HUES48 (cell line): ENCODE results near the gene CDH11.

Experiments
- H3K27ac ChIP-seq: one replicate; pipeline ENCODE4 v1.7.0; 2013; ENCODE audit warnings: low read depth, low read length, inconsistent platforms
- H3K27me3 ChIP-seq: 2 replicates; pipeline ENCODE4 v1.6.1; 2013; ENCODE audit warnings: mild to moderate bottlenecking, low read length; ENCODE audit not compliant: control insufficient read depth, insufficient read depth
- H3K36me3 ChIP-seq: 2 replicates; pipeline ENCODE4 v1.6.1; 2013; ENCODE audit warnings: low read length; ENCODE audit not compliant: control insufficient read depth, insufficient read depth
- H3K4me1 ChIP-seq: 2 replicates; pipeline ENCODE4 v1.6.1; 2013; ENCODE audit warnings: mild to moderate bottlenecking, low read length; ENCODE audit not compliant: control insufficient read depth, insufficient read depth
- H3K4me3 ChIP-seq: 2 replicates; pipeline ENCODE4 v1.5.1; 2013; ENCODE audit warnings: mild to moderate bottlenecking, low read depth, low read length
- H3K9ac ChIP-seq: 2 replicates; pipeline ENCODE4 v1.6.1; 2013; ENCODE audit warnings: mild to moderate bottlenecking, low read depth, low read length, moderate library complexity
- H3K9me3 ChIP-seq: 2 replicates; pipeline ENCODE4 v1.6.1; 2013; ENCODE audit warnings: low read length; ENCODE audit not compliant: control insufficient read depth, insufficient read depth

Gene CDH11

GRCh38 chr16:65023802-65024201 is 98.1 kb downstream of the CDH11 start:
- Histone ChIP-seq H3K36me3 (no peaks in the 10 kb centered on the region), H3K27me3 (no peaks in the 10 kb centered on the region), H3K27ac (no peak overlapping the region), H3K9ac (no peak overlapping the region), H3K4me1 (0 out of 2 replicates have a peak, but pooled peaks cover 5% of the 10 kb centered on the region), H3K9me3 (no peaks in the 10 kb centered on the region), H3K4me3 (no peak overlapping the region)

GRCh38 chr16:65021852-65022595 is 99.8 kb downstream of the CDH11 start:
- Histone ChIP-seq H3K27ac (no peak overlapping the region), H3K4me3 (no peak overlapping the region), H3K36me3 (no peaks in the 10 kb centered on the region), H3K27me3 (no peaks in the 10 kb centered on the region), H3K9ac (no peak overlapping the region), H3K9me3 (peaks cover 11% of the 10 kb centered on the region; the same call in 1 of the 2 replicates), H3K4me1 (0 out of 2 replicates have a peak, but pooled peaks cover 5% of the 10 kb centered on the region)

GRCh38 chr16:65016754-65017153 is 105.1 kb downstream of the CDH11 start:
- no peak overlapping the region for H3K4me3 ChIP-seq
- H3K9ac ChIP-seq, result no peak overlapping the region
- no peaks in the 10 kb centered on the region for H3K27me3 ChIP-seq
- no peak overlapping the region for H3K27ac ChIP-seq
- no peaks in the 10 kb centered on the region for H3K36me3 ChIP-seq
- peaks cover 10% of the 10 kb centered on the region for H3K4me1 ChIP-seq
- H3K9me3 ChIP-seq, result peaks cover 11% of the 10 kb centered on the region; the same call in 1 of the 2 replicates

- no peaks in the 10 kb centered on the region for H3K36me3 ChIP-seq
Observed at GRCh38 chr16:65015599-65015998, 106.3 kb downstream of the CDH11 start.

GRCh38 chr16:65012357-65012756 is 109.5 kb downstream of the CDH11 start:
- Histone ChIP-seq H3K27ac (no peak overlapping the region), H3K4me1 (peaks cover 10% of the 10 kb centered on the region), H3K9me3 (no peaks in the 10 kb centered on the region), H3K9ac (no peak overlapping the region), H3K4me3 (no peak overlapping the region), H3K36me3 (no peaks in the 10 kb centered on the region), H3K27me3 (no peaks in the 10 kb centered on the region)

More at GRCh38 chr16:65015599-65015998, 106.3 kb downstream of the CDH11 start:
- H3K4me3 ChIP-seq, result no peak overlapping the region
- H3K27ac ChIP-seq, result no peak overlapping the region
- no peaks in the 10 kb centered on the region for H3K27me3 ChIP-seq
- H3K4me1 ChIP-seq, result peaks cover 10% of the 10 kb centered on the region
- no peak overlapping the region for H3K9ac ChIP-seq
- H3K9me3 ChIP-seq, result peaks cover 11% of the 10 kb centered on the region; the same call in 1 of the 2 replicates

GRCh38 chr16:65010125-65010524 is 111.7 kb downstream of the CDH11 start:
- 0 out of 2 replicates have a peak, but pooled peaks cover 1% of the 10 kb centered on the region for H3K4me1 ChIP-seq
- no peak overlapping the region for H3K9ac ChIP-seq
- H3K9me3 ChIP-seq, result no peaks in the 10 kb centered on the region
- H3K36me3 ChIP-seq, result no peaks in the 10 kb centered on the region
- H3K27me3 ChIP-seq, result no peaks in the 10 kb centered on the region
- H3K27ac ChIP-seq, result no peak overlapping the region
- no peak overlapping the region for H3K4me3 ChIP-seq

- Histone ChIP-seq H3K27me3 (no peaks in the 10 kb centered on the region), H3K36me3 (no peaks in the 10 kb centered on the region)
Observed at GRCh38 chr16:65005696-65006095, 116.2 kb downstream of the CDH11 start.

GRCh38 chr16:65004570-65004969 is 117.3 kb downstream of the CDH11 start:
- Histone ChIP-seq H3K27me3 (no peaks in the 10 kb centered on the region), H3K36me3 (no peaks in the 10 kb centered on the region), H3K27ac (no peak overlapping the region), H3K9me3 (no peaks in the 10 kb centered on the region), H3K9ac (no peak overlapping the region), H3K4me1 (peaks cover 10% of the 10 kb centered on the region), H3K4me3 (no peak overlapping the region)

More at GRCh38 chr16:65005696-65006095, 116.2 kb downstream of the CDH11 start:
- Histone ChIP-seq H3K4me3 (no peak overlapping the region), H3K9me3 (no peaks in the 10 kb centered on the region), H3K9ac (no peak overlapping the region), H3K27ac (no peak overlapping the region), H3K4me1 (peaks cover 10% of the 10 kb centered on the region)

- no peak overlapping the region for H3K4me3 ChIP-seq
- H3K27me3 ChIP-seq, result no peaks in the 10 kb centered on the region
- H3K4me1 ChIP-seq, result peaks cover 10% of the 10 kb centered on the region
- no peaks in the 10 kb centered on the region for H3K36me3 ChIP-seq
- H3K9me3 ChIP-seq, result no peaks in the 10 kb centered on the region
- no peak overlapping the region for H3K9ac ChIP-seq
- H3K27ac ChIP-seq, result no peak overlapping the region
Observed at GRCh38 chr16:65003621-65004020, 118.2 kb downstream of the CDH11 start.

GRCh38 chr16:65002265-65002664 is 119.6 kb downstream of the CDH11 start:
- no peaks in the 10 kb centered on the region for H3K9me3 ChIP-seq
- H3K4me3 ChIP-seq, result no peak overlapping the region
- no peak overlapping the region for H3K27ac ChIP-seq
- no peak overlapping the region for H3K9ac ChIP-seq
- H3K27me3 ChIP-seq, result no peaks in the 10 kb centered on the region
- H3K36me3 ChIP-seq, result no peaks in the 10 kb centered on the region
- H3K4me1 ChIP-seq, result peaks cover 10% of the 10 kb centered on the region

GRCh38 chr16:65000654-65001053 is 121.2 kb downstream of the CDH11 start:
- H3K4me3 ChIP-seq, result no peak overlapping the region

More at GRCh38 chr16:65000654-65001053, 121.2 kb downstream of the CDH11 start:
- Histone ChIP-seq H3K27ac (no peak overlapping the region), H3K36me3 (no peaks in the 10 kb centered on the region), H3K4me1 (peaks cover 10% of the 10 kb centered on the region), H3K9me3 (no peaks in the 10 kb centered on the region), H3K27me3 (no peaks in the 10 kb centered on the region), H3K9ac (no peak overlapping the region)
